KMS-11 (cell line): ENCODE data around the gene PRKCH.

Experiments
- H2AFZ ChIP-seq: fragments of 200-600 bp; sonication (generic); 2 replicates; pipeline ENCODE4 v1.6.1; 2016; ENCODE audit warnings: antibody characterized with exemption, mixed run types, low read depth
- H3K27ac ChIP-seq: fragments of 200-600 bp; sonication (generic); 2 replicates; pipeline ENCODE4 v1.6.1; 2016; ENCODE audit warnings: mild to moderate bottlenecking, mixed run types
- H3K27me3 ChIP-seq: fragments of 200-600 bp; sonication (generic); 2 replicates; pipeline ENCODE4 v1.6.1; 2017; ENCODE audit warnings: mild to moderate bottlenecking, low read depth, mixed run types, moderate library complexity; ENCODE audit not compliant: insufficient read depth
- H3K36me3 ChIP-seq: fragments of 200-600 bp; sonication (generic); 2 replicates; pipeline ENCODE4 v1.6.1; 2017; ENCODE audit warnings: mild to moderate bottlenecking, mixed run types; ENCODE audit not compliant: insufficient read depth
- H3K4me1 ChIP-seq: fragments of 200-600 bp; sonication (generic); 2 replicates; pipeline ENCODE4 v1.6.1; 2016; ENCODE audit warnings: mild to moderate bottlenecking, low read depth, mixed run types; ENCODE audit not compliant: poor library complexity, severe bottlenecking
- H3K4me2 ChIP-seq: fragments of 200-600 bp; sonication (generic); 2 replicates; pipeline ENCODE4 v1.7.0; 2016; ENCODE audit warnings: mild to moderate bottlenecking, mixed run types
- H3K4me3 ChIP-seq: fragments of 200-600 bp; sonication (generic); IDR thresholded peaks from 2 replicates; pipeline ENCODE4 v1.6.1; 2017; ENCODE audit warnings: low read depth, low read length, mixed read lengths; ENCODE audit not compliant: insufficient read depth
- H3K79me2 ChIP-seq: fragments of 200-600 bp; sonication (generic); 2 replicates; pipeline ENCODE4 v1.6.1; 2016; ENCODE audit warnings: low read depth, mixed run types; ENCODE audit not compliant: insufficient read depth
- H3K9ac ChIP-seq: fragments of 200-600 bp; sonication (generic); 2 replicates; pipeline ENCODE4 v1.6.1; 2016; ENCODE audit warnings: mild to moderate bottlenecking, mixed run types
- H4K20me1 ChIP-seq: fragments of 200-600 bp; sonication (generic); 2 replicates; pipeline ENCODE4 v1.6.1; 2016; ENCODE audit warnings: mild to moderate bottlenecking, mixed run types; ENCODE audit not compliant: insufficient read depth
- CTCF ChIP-seq: fragments of 200-600 bp; sonication (generic); conservative IDR thresholded peaks from 2 replicates; pipeline ENCODE4 v1.6.1; 2017; ENCODE audit warnings: low read depth, mild to moderate bottlenecking, antibody characterized with exemption, low read length, moderate library complexity, mixed read lengths

PRKCH gene

GRCh38 chr14:61532763-61533162 is 211.4 kb downstream of the PRKCH start:
- no peak overlapping the region for H3K27ac ChIP-seq
- TF ChIP-seq CTCF, result no peak
- no peaks in the 10 kb centered on the region for H4K20me1 ChIP-seq
- H3K9ac ChIP-seq, result no peak overlapping the region
- no peak overlapping the region for H3K4me2 ChIP-seq
- H3K4me1 ChIP-seq, result no peaks in the 10 kb centered on the region
- no peaks in the 10 kb centered on the region for H3K79me2 ChIP-seq
- H2AFZ ChIP-seq, result no peak overlapping the region
- H3K4me3 ChIP-seq, result no peak overlapping the region
- H3K27me3 ChIP-seq, result no peaks in the 10 kb centered on the region
- no peaks in the 10 kb centered on the region for H3K36me3 ChIP-seq

GRCh38 chr14:61533513-61534255 is 212.3 kb downstream of the PRKCH start:
- no peak overlapping the region for H3K27ac ChIP-seq
- no peaks in the 10 kb centered on the region for H3K4me1 ChIP-seq

GRCh38 chr14:61535032-61535431 is 213.7 kb downstream of the PRKCH start:
- Histone ChIP-seq H3K79me2 (no peaks in the 10 kb centered on the region), H3K36me3 (no peaks in the 10 kb centered on the region), H4K20me1 (no peaks in the 10 kb centered on the region), H3K27me3 (no peaks in the 10 kb centered on the region), H2AFZ (no peak overlapping the region), H3K4me3 (no peak overlapping the region), H3K27ac (no peak overlapping the region), H3K9ac (no peak overlapping the region), H3K4me2 (no peak overlapping the region), H3K4me1 (no peaks in the 10 kb centered on the region)
- no peak for TF ChIP-seq CTCF

More at GRCh38 chr14:61533513-61534255, 212.3 kb downstream of the PRKCH start:
- Histone ChIP-seq H3K36me3 (no peaks in the 10 kb centered on the region), H3K4me2 (no peak overlapping the region), H3K79me2 (no peaks in the 10 kb centered on the region), H2AFZ (no peak overlapping the region), H3K27me3 (no peaks in the 10 kb centered on the region), H3K4me3 (no peak overlapping the region), H4K20me1 (no peaks in the 10 kb centered on the region), H3K9ac (no peak overlapping the region)
- no peak for TF ChIP-seq CTCF

GRCh38 chr14:61535458-61535857 is 214.1 kb downstream of the PRKCH start:
- H3K36me3 ChIP-seq, result no peaks in the 10 kb centered on the region
- no peak for TF ChIP-seq CTCF
- no peaks in the 10 kb centered on the region for H3K4me1 ChIP-seq
- H3K27ac ChIP-seq, result no peak overlapping the region
- no peaks in the 10 kb centered on the region for H3K27me3 ChIP-seq
- H3K79me2 ChIP-seq, result no peaks in the 10 kb centered on the region
- no peak overlapping the region for H3K9ac ChIP-seq
- H3K4me2 ChIP-seq, result no peak overlapping the region
- no peaks in the 10 kb centered on the region for H4K20me1 ChIP-seq
- H2AFZ ChIP-seq, result no peak overlapping the region
- no peak overlapping the region for H3K4me3 ChIP-seq
